ENCODE measurements around the gene TBX21.

Gene TBX21

DNA sequence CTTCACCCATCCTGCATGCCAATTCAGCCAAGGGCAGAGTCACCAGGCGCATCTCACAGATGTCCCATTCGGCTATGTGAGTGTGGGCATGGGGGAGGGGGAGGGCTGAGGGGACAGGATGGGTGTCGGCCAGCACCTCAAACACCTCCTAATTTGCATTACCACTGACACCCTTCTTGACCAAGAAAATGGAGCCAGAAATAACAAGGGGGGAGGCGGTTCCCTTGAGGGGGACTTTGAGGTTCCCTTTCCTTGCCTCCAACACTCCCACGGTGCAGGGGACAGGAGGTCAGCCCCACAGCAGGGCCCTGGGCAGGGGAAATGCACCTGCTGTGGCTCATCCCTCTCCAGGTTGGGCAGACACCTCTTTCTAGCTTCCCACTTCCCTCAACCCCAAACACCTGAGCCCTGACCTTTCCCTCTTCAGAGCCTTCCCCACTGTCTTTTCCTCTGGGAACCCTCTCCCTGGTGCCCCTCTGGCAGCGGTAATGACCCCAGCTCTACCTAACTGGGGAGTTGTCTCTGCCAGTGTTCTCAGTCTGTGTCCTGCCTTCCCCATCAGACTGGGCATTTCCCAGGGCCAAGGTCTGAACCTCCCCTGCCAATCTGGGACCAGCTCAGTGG lies 18.2 kb upstream of the TBX21 start:
- no peak for DNase-seq

DNA sequence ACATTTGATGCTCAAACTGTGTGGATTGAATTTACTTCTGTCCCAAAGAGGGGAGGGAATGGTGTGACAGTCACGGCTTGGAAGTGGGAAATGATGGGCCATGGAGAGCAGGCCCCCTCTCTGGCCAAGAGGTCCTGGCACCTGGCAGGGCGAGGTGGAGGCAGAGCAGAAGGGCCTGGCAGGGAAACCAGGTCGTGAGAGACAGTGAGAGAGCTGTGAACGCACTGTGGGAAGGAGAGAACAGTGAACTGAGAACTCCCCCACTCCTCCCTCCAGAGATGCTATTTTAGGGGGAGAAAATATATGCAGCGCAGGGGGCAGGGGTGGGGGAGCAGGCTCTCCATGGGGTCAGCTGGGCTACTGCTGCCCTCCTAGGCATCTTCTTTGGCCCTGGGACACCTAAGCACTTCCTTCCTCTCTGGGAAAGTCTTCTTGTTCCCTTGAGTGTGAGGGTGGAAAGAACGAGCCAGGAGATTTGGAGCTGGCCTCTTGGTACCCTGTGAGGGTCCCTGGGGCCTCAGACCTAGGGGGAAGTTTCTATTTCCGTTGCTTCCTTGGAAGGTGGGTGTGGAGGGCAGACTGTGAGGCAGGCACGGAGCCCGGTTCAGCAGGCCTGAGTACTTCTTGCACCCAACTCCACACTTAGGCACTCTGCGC lies 17.2 kb upstream of the TBX21 start:
- no peak for DNase-seq

DNA sequence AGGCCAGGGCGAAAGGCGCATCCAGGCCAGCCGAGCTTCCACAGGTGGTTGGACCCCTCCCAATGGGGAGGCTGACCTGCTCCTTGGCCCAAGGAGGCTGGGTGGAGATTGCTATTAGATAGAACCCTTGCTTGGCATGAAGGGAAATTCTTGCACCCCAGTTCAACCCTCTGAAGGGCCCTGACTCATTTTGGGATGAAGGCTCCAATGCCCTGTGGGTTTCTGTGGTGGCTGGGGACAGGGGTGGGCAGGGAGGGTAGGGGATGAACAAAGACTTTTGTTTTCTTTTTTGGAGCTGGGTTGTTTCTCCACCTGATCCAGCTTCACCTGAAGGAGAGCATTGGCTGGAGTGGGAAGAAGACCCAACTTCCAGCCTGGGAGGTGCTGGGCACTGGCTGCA lies 16.7 kb upstream of the TBX21 start:
- DNase-seq, result no peak

DNA sequence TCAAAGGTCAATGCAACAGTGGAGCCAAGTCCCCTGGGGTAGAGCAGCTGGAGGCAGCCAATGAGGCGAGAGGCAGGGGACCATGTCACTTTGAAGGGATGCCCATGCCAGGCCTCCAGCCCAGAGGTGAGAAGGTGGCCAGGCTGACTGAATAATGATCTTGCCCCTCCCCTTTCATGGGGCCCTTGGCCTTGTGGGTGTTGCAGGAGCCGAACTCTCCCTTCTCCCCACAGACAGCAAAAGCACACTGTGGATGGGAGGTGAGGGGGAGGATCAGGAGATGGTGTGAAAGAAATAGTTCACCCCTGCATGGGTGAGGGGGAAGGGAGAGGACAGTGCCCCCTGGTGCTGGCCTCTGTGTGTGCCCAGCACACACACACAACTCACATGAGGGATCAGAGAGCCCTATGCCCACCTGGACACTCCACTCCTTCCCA lies 15.8 kb upstream of the TBX21 start:
- DNase-seq, result peak; percentile 56

DNA sequence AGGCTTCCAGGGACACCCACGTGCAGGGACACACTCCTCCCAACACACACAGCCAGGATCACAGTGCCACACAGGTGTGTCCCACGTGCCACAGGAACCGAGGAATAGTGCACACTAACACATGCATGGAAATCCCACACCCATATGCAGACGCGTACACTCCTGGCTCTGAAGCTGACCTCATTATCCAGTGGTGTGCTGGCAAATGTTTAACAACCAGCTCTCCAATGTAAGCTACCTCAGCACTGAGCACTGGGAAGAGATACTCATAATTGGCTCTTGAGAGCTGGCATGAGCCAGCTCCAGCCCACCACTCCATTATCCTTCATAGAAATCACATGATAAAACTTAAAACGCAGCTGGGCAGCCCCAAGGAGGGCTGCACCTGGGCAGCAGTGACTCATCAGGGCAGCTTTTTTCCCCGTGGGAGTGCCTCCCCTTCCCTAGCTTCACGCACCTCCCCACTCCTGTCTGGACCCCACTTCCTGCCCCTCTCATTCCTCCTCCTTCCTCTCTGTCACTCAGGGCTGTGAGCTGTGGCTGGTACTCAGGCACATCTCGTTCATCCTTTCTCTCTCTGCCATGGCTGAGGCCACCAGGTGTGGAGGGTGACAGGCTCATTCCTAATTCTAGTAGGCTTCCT lies 14.9 kb upstream of the TBX21 start:
- peak; percentile 58 for DNase-seq

DNA sequence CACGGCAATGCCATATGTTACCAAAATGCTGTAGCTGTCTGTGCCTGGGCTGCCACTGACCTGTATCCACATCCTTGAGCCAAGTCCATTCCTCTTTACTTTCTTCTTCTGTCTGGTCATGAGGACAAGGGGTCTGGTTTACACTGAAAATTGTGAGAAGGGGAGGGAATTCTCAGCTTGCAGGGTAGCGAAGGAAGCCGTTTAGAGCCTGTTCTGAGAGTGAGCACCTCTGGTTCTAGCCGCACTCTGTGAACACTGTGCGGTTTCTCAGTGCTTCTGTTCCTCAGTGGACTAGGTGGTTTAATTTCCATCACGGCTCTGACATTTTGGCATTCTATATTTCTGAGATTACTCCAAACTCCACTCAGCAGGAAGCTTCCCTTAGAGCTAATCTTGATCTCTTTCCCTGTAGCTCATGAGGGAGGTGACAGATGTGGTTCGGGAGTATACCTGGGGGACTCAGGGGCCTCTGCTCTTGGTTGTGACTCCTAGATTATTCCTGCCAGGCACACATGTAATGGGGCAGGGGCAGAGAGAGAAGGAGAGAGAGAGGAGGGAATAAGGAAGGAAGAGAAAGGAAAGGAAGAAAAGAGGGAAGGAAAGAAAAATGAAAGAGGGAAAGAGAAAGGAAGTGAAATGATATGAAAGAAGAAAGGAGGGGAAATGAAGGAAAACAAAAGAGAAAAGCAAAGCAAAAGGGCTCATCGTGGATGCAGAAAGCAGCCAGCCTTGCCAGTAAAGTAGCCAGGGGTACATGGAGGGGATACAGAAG lies 14.2 kb upstream of the TBX21 start:
- DNase-seq, result no peak

DNA sequence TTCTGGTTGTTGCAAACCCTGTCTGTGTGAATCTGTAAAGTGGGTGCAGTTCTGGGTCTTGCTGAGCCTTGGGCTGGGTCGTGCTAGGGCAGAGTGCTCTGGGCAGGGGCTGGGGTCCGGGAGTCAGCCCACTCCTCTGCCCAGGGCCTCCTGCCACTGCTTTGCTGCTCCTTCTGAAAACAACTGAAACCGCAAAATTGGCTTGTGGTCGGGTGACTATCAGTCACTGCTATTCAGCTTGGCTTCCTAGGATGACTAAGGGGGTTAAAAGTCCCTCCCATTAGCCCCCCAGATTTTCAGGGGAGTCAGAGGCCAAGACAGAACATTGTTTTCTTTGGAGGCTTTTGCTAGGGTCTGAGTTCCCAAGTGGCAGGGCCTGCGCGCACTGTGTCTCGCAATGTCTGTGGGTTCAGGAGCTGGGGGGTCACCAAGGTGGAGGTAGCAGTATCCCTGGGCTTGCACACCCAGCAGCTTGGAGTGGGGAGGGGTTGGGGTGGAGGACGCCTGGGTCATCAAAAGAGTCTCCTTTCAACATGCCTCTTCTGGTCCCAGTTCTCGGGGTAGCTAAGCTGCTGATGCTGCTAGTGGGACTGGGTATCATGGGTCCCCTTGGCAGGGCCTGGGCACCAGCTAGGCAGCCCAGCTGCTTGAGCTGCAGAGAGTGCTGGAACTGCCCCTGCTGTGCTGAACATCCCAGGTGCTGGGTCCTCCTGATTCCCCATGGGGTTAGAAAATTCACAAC lies 13.5 kb upstream of the TBX21 start:
- peak; percentile 82 for DNase-seq

DNA sequence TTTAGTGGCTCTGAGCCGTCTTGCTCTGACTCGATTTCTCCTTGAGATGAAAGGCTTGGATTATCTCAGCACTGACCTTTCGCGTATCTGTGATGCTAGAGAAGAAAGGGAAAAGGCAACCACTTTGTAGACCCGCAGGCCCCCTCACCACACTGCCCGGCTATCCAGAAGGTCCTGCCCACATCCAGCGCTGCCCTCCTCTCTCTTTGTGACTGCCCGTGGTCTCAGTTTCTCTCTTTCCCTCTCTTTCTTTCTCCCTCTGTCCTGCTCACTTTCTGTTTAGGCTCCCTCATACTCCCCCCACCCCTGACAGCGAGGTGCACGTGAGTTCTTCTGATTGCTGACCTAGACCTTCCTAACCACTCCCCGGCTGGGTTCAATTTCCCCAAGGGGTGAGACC lies 12.8 kb upstream of the TBX21 start:
- DNase-seq, result no peak

DNA sequence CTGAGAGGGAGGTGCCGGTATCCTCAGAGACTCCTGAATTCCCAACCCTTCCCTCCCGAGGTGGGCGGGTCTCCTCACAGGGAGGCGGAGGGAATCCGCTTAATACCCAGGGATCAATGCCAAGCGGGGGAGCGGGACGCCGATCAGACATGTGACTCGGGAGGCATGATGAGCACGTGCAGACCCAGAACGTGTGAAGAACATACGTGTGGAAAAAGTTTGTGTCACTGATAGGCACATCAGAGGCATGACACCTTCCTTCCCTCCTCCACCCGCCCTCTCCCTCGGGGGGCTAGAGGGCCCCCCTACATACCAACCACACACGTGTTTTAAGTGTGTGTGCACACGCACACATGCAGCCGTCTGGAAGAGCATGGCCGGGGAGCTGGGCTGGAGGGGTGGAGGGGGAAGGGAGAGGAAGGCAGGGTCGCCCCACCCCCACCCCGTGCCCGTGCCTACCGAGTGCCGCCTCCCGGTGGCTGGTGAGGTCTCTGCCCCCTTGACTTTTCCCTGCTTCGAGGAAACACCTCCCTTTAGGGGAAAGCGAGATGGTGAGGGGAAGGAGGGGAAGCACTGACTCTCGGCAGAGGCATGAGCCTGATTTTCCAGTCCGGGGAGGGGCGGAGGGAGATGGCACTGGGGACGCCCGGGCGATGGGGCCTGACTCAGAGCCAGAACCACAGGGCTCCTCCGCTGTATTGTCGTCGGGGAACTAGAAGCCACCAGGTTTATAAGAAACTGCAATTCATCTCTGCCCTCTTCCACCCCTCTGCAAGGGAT lies 12.1 kb upstream of the TBX21 start:
- DNase-seq, result peak; percentile 97

DNA sequence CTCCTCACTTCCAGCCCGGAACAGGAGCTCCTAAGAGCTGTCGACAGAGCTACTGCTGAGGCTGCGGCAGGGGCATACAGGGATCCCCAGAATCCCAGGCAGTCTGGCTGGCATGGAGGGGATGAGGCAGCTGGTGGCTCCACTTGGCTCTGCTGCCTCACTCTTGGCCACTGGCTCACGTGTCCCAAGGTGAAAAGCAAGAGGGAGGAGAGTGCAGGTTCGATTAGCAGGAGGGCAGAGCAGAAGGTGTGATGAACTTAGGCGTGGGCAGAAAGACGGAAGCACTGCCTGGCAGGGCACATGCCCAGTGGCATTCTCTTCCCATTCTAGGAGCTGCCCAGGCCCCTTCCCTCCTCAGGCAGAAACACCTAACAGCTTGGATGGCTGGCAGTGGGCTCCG lies 11.3 kb upstream of the TBX21 start:
- no peak for DNase-seq

DNA sequence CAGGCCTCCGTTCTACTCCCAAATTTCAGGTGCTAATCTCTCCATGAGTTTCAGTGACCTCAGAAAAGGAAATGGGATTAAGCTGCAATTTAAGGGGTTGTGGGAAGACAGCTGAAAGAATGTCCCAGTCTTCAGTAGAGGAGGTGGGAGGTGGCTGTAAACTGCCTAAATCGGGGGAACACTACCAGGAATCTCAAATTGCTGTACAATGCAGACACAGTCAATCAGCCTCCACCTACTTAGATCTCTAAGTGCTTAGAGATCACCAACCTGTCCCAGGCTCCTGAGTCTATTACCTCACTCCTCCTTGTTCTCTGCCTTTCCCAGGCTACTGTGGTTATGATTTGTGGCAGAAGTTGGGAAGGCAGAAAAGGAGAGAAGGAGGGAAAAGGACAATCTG lies 8.3 kb upstream of the TBX21 start:
- no peak for DNase-seq

DNA sequence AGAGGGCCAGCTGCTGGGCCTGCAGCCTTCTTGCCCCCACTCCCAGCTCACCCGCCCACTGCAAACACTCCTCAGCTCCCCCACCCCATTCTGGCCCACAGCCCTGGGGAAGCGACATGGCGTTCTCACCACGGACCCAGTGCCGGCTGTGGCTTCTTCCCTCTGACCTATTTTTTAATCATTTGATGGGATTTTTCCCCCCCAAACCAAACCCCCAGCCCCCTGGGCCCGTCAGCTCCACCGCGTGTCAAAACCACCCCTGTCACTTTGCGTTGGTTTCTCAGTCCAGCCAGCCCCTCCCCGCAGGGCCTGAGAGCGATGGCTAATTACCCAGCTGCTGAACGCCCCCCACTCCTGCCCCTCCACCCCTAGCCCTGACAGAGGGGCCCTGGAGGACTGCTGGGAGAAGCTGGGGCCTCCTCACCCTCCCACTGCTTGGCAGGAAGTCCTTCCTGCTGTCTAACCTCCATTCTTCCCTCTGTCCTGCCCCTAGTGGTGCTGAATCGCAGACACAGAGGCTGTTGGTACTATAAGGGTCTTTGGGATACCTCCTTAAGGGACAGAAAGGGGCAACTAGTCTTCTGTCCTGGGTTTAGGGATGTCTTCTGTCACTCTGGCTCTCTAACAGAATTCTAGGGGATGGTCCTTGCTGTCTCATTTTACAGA lies 7.5 kb upstream of the TBX21 start:
- no peak for DNase-seq

DNA sequence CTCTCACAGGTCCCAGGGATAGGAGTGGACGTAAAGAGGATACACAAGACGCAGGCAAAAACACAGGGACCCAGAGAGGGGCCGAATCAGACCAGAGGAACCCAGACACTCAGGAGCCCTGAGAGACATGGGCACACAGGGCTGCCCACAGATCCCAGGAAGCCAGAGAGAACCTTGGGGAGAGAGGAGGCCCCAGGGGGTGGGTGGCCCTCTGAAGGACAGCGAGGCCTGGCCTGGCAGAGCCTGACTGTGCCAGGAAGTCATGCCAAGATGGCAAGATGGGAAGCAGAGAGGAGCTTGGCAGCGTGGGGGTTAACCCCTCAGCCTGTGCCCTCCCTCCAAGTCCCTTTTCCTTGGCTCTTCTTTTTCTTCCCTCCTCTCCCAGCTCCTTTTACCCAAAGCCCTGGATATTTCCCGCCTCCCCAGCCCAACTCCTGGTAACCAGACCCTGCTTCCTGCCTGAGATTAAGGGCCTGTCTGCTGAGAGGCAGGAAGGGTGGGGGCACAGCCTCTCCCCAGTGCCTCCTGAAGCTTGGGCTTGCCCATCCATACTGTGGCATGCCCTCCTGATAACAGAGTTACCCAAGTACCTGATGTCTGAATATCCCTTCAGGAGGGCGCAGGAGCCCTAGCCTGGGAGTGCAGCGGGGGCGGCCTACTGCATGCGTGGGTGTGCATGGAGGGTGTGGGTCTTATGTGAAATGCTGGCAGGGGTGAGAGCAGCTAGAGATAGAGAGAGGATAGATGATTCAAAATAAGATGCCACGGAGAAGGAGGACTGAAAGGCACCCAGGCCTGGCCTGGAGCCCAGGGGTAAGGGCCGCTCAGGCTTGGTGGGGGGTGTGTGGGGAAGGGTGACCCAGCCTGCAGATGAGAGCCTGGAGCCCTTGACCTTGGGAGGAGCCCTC lies 6.0 kb upstream of the TBX21 start:
- DNase-seq, result no peak

DNA sequence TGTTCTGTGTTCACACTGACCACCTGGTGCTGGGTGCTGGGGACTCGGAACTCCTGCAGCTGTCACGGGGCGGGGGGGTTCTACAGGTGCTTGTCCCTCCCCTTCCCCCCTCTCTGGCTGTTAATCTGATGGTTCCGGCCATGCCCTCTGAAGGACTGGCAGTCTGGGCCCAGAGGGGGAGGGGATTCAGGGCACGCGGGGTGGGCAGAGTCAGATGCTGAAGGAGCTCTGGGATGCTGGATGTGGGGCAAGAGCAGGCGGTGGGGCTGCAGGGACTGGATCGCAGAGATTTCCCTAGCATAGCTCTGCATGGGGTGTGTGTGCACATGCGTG lies 5.4 kb upstream of the TBX21 start:
- DNase-seq, result no peak

DNA sequence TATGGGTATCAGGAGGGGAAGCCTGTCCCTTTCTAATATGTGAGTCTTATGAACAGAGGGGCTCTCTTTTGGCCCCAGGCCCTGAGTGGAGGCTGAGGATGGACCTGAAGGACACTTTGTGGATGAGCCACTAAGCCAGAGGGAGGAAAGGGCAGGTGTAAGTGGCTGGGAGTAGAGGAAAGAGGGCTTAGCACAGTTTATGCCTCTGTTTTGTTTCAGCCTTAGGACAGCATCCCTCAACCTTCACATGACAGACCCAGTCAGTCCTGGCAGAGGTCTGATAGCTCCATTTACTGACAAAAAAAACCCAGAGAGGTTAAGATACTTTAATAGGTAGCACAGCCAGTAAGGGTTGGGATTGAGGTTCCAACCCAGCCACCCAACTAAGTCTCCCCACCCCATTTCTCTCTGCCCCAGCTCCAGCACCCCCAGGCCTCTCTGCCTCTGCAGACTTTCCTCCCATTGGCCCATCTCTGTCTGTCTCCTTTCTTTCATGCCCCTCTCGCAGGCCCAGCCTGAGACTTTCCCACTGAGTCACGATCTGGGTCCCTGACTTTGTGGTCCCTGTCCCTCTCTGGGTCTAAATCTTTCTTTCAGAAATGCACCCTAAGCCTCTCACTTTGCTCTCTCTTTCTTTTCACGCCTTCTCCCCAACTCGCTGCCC lies 4.7 kb upstream of the TBX21 start:
- DNase-seq, result no peak

DNA sequence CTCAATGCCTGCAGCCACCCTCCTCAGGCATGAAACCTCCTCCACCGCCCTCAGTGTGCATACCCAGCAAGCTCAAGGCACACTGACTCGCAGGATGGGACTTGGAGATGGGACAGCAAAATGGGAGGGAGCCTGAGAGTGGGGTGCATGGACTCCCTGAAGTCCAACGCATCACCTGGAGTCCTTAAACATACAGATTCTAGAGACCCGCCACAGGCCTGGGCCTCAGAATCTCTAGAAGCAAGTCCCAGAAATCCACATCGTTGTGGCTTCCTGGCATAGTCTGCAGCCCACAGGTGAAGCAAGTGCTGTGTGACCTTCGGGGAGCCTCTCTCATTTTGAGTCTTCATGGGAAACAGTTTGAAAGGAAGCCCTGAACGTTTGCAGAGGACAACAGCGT lies 3.6 kb upstream of the TBX21 start:
- DNase-seq, result no peak

DNA sequence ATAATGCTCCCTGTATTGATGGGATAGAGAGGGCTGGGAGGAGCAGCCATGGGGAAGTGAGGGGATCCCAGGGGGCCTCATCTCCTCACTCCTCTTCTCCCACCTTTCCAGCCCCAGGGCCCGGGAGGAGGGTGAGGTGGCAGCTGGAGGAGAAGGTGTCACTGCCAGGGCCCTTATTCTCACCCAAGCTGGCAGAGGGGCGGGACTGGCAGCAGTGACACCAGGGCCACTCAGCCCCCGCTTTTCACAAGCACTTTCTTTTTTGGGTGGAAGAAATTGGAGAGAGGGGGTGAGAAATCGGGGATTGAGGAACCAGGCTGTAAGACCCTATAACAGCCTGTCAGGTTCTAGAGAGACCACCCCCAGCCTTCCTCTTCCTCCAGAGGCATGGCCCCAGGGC lies 2.4 kb upstream of the TBX21 start:
- no peak for DNase-seq

DNA sequence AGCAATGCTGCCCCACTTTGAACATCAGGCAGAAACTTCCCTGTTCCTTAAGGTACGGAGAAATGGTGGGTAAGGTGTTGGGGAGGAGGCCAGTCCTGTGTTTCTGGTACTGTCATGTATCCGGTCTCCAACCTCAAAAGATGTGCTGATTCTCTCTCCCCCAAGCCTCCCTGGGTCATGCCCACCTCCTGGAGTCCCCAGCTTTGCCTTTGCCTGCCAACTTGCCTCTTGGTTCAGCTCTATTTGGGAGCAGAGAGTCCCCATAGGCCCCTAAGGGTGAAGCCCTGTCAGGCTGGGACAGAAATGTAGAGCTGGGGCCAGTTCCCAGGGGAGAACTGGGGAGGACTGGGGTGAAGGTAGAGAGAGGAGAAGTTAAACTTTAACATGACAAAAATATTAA lies 1.6 kb upstream of the TBX21 start:
- DNase-seq, result no peak

DNA sequence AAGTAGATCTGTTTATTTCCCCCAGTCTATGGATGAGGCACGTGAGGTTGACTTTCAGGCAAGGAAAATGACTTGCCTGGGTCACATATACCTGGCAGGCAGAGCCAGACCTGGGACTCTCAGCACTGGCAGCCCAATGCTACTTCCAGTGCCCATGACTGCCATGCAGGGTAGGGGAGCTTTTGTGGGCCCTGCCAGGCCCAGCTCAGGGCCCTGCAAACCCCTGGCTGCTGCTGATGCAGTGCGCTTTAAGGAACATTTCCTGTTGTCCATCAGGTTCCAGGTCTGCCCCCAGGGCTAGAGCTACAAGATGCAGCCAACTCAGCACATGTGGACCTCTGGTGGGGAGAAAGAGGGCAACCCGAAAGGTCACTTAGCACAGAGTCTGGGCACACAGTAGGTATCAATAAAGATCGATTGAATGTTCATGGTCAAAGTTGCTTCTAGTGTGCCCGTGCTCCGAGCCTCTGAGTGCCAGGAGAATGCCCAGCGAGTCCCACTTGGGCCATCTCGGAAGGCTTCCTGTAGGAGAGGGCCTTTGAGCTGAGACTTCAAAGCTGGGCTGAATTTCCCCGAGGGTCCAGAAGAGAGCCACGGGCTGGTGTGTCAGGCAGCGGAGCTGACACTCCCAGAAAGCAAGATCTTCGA lies 513 bp upstream of the TBX21 start:
- DNase-seq, result no peak

All from activated naive CD4-positive, alpha-beta T cell treated with Interleukin-2 at 50 U/mL for 16 hours (primary cell).